Stomach (tissue), 9 donors: ENCODE data around the gene TLR6. TPM values are rescaled to one million over a fixed set of nuclear protein-coding genes. Genes with fewer than 3 reads are reported as not detected.

Experiments used
- DNase-seq, 2 donors: peaks; one replicate each; pipeline versions ENCODE4 v3.0.0 to v3.0.0-alpha.2; 2013 to 2019
- H3K27ac ChIP-seq, 5 donors: fragments of 200-600 bp in 4 of 5; sonication (generic) in 4 of 5; one replicate each; pipeline ENCODE4 v1.5.1; 2013 to 2019; ENCODE audit warnings: mild to moderate bottlenecking in 1 of 5, moderate library complexity in 1 of 5
- H3K27me3 ChIP-seq, 3 donors: fragments of 200-600 bp; sonication (generic); one replicate each; pipeline ENCODE4 v1.5.1; 2017 to 2019; ENCODE audit warnings: mixed run types in 1 of 3
- H3K36me3 ChIP-seq, 4 donors: fragments of 200-600 bp; sonication (generic); 1 replicate in 3 of 4; 2 replicates in 1 of 4; pipeline ENCODE4 v1.5.1; 2016 to 2019
- H3K4me1 ChIP-seq, 4 donors: fragments of 200-600 bp; sonication (generic); one replicate each; pipeline ENCODE4 v1.5.1; 2016 to 2019
- H3K4me3 ChIP-seq, 4 donors: fragments of 200-600 bp; sonication (generic) in 3 of 4; one replicate each; pipeline ENCODE4 v1.5.1; 2016 to 2019; ENCODE audit warnings: mild to moderate bottlenecking in 1 of 4
- H3K9me3 ChIP-seq, 4 donors: fragments of 200-600 bp; sonication (generic); one replicate each; pipeline ENCODE4 v1.5.1; 2016 to 2019
- EP300 ChIP-seq: sonication (generic); formaldehyde crosslinking; IDR thresholded peaks from one replicate; pipeline ENCODE4 v1.6.1; 2017; ENCODE audit warnings: antibody characterized with exemption
- POLR2A ChIP-seq, 4 donors: fragments of 450-650 bp; IDR thresholded peaks; one replicate each; pipeline ENCODE4 v1.6.1; 2016; ENCODE audit warnings: antibody characterized with exemption in 4 of 4, control low read depth in 2 of 4, mild to moderate bottlenecking in 1 of 4, moderate library complexity in 1 of 4
- POLR2AphosphoS5 ChIP-seq, 3 donors: sonication (generic); formaldehyde crosslinking; IDR thresholded peaks; one replicate each; pipeline ENCODE4 v1.6.1; 2016; ENCODE audit warnings: antibody characterized with exemption in 3 of 3
- WGBS, 5 donors: extraction: QIAGEN DNeasy Blood & Tissue Kit in 3 of 5; methylation state at CpG; one replicate each; pipeline versions ENCODE4 v1.1.5 to v1.1.7; 2013 to 2018; 5-methylcytosine and 5-hydroxymethylcytosine counted together
- intact Hi-C: fragments of 100-400 bp; cut with DNase I; formaldehyde crosslinking; loops from one replicate; pipeline ENCODE4 v1.15.1; 2023; ENCODE audit warnings: low total_unique reads
- polyA plus RNA-seq, 3 donors: library from polyadenylated mRNA; stranded (reverse); fragments of 200-250 nt; gene quantifications; one replicate each; pipeline ENCODE4 v1.2.3, GENCODE V29; 2013
- total RNA-seq, 5 donors: library from RNA; depleted of rRNA; stranded (reverse); fragments of >200 nt; gene quantifications; one replicate each; pipeline versions ENCODE4 v1.1.0 to v1.2.3, GENCODE V29; 2014 to 2016
- TF ChIP-seq, protein P1 (sequence below), 7 experiments: fragments of 450-650 bp in 4 of 7; fragments of 200-600 bp in 3 of 7; sonication (generic) in 3 of 7; IDR thresholded peaks; one replicate each; pipeline ENCODE4 v1.5.1; 2016 to 2019; ENCODE audit warnings: antibody characterized with exemption in 7 of 7, control low read depth in 2 of 7, mild to moderate bottlenecking in 1 of 7
- donor health status: healthy with polysubstance abuse.
- donor health status: Bipolar disorder and iron deficiency.
- donor health status: healthy.

TLR6 gene
- total and polyA plus RNA-seq, 8 donors, result 0.19 to 29.0 (median 1.9) TPM; not detected in 2

DNA sequence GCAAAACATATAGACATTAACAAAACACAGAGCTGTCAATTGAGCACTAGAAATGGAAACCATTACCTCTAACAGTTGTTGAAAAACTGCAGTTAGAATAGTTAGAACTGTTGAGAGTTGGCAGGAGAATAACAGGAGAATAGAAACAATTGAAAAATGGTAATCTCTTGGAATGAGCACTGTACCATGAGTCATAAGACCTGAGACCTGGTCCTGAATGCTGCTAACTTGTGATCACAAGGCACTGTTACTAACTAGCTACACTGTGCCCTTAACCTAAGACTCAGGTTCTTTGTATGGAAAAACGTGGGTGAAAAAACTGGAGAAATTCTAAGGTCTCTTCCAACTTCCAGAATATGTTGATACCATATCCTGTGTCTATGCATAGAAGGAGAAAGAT, 40.3 kb upstream of the TLR6 start:
- no peak for TF ChIP-seq POLR2A (IDR thresholded peaks at IDR 0.05)
- Histone ChIP-seq H3K27ac (no peak overlapping the region), H3K9me3 (no peaks in the 10 kb centered on the region), H3K36me3 (peaks cover 6 to 58% (median 54%) of the 10 kb centered on the region in 4 donors), H3K4me3 (no peak overlapping the region), H3K4me1 (no peaks in the 10 kb centered on the region), H3K27me3 (no peaks in the 10 kb centered on the region)
- no peak for DNase-seq
- 75 to 78% (median 77%) methylated on average over 1 of the region's 1 CpG for WGBS, 5 donors
- intact Hi-C loops, result no loop called here

DNA sequence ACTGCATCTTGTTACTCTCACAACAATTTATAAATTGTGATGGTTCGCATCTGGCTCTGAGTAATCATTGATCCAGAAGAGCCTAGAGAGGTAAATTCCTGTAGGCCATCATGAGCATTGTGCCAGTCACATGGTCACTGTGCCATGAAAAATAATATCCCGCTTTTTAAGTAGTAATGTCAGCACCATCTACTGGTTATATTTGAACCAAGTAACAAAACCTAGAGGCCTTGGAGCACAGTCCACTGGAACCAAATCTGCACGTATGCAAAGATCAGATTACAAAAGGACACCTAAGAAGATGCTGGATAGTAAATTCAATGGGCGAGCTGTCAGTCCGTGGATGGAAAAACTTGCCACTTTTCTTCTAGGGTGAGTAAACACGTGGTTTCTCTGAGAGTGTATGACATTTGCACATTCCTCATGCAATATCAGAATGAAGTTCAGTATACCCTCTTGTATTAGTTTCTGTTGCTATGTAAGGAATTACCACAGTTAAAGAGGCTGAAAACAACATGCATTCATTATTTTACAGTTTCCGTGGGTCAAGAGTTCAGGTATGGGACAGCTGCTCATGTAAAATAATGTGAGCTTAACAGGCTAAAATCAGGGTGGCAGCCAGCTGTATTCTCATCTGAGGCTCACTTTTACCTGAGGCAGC, 37.8 kb upstream of the TLR6 start:
- intact Hi-C loops, result no loop called here
- H3K4me1 ChIP-seq, result peaks cover 0 to 9% (median 5%) of the 10 kb centered on the region in 4 donors
- H3K9me3 ChIP-seq, result no peaks in the 10 kb centered on the region
- no peak for TF ChIP-seq POLR2AphosphoS5 (IDR thresholded peaks at IDR 0.05)
- WGBS, 5 donors, result 86 to 91% (median 88%) methylated on average over 7 of the region's 7 CpGs
- peaks cover 6 to 66% (median 51%) of the 10 kb centered on the region in 4 donors for H3K36me3 ChIP-seq
- H3K27ac ChIP-seq, result no peak overlapping the region
- H3K27me3 ChIP-seq, result no peaks in the 10 kb centered on the region
- DNase-seq, result no peak
- H3K4me3 ChIP-seq, result no peak overlapping the region

DNA sequence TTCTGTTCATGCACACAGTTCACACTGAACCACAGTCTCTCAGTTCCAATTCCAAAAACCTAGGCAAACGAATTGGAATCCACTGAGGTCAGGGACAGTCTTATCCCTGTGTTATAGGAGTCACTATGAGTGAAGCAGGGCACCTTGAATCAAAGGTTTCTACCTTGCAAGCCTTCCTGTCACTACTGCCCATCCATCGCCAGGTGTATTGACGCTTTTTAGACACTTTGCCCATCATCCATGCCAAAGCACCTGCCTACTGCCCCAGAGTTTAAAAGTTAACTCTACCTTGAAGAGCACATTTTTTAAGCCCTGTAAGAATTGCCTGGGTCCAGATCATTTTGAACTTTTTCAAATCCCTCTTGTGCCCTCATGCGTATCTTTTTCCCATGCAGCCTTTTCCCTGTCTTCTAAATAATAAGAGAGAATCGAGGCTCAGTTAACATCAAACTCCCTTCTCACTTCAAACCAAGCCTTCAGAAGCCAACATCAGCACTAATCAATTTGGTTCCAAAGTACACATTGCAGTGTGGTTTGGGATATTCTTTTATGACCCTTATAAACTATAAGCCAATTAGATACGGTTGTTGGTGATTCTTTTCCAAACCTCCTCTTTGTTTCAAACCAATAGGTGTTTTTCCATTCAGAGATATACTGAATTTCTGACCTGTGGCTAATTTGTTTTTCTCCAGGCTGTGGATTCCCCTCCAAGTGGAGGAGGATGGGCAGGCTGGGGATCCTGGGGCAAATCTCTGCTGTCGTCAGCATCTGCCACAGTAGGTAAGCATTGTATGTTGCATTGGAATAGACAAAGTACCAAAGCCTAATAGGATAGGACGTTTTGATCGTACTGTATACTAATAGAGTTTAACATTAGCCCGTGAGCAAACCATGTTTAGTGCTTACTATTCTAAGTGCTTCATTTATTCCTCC, 34.7 kb upstream of the TLR6 start:
- DNase-seq, result no peak
- intact Hi-C loops, result no loop called here
- Histone ChIP-seq H3K9me3 (no peaks in the 10 kb centered on the region), H3K27me3 (no peaks in the 10 kb centered on the region), H3K4me1 (peaks cover 0 to 19% (median 11%) of the 10 kb centered on the region in 4 donors), H3K27ac (no peak overlapping the region), H3K4me3 (no peak overlapping the region), H3K36me3 (peaks cover 6 to 54% (median 49%) of the 10 kb centered on the region in 4 donors)
- 80 to 88% (median 86%) methylated on average over 10 of the region's 10 CpGs for WGBS, 5 donors
- no peak for TF ChIP-seq EP300
- no peak for TF ChIP-seq POLR2A (IDR thresholded peaks at IDR 0.05)

DNA sequence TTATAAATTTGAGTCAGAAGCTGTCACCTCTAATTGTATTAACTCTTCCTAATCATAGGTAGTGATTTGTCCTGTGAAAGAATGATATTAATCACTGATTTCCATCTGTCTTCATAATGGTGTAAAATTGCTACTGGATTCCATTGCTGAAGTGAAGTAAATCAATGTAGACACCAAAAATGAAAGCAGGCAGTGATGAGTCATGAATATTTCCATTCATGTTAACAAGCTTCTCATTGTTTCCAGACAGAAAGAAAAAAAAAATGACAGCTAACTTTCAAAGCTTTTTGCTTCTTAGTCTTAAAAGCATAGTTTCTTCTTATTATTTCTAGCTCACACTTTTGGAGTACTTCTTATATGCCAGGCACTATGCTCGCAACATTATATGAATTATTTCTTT, 32.5 kb upstream of the TLR6 start:
- peak overlapping the region in 4 of 5 donors; percentile 15 to 67 (median 58) for H3K27ac ChIP-seq
- H3K9me3 ChIP-seq, result no peaks in the 10 kb centered on the region
- no peak overlapping the region for H3K4me3 ChIP-seq
- WGBS, 5 donors, result 75 to 96% (median 85%) methylated on average over 1 of the region's 1 CpG
- no peaks in the 10 kb centered on the region for H3K27me3 ChIP-seq
- TF ChIP-seq, protein P1, sequence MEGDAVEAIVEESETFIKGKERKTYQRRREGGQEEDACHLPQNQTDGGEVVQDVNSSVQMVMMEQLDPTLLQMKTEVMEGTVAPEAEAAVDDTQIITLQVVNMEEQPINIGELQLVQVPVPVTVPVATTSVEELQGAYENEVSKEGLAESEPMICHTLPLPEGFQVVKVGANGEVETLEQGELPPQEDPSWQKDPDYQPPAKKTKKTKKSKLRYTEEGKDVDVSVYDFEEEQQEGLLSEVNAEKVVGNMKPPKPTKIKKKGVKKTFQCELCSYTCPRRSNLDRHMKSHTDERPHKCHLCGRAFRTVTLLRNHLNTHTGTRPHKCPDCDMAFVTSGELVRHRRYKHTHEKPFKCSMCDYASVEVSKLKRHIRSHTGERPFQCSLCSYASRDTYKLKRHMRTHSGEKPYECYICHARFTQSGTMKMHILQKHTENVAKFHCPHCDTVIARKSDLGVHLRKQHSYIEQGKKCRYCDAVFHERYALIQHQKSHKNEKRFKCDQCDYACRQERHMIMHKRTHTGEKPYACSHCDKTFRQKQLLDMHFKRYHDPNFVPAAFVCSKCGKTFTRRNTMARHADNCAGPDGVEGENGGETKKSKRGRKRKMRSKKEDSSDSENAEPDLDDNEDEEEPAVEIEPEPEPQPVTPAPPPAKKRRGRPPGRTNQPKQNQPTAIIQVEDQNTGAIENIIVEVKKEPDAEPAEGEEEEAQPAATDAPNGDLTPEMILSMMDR (IDR thresholded peaks at IDR 0.05), result no peak
- no peak for TF ChIP-seq EP300
- TF ChIP-seq POLR2AphosphoS5 (IDR thresholded peaks at IDR 0.05), result no peak
- TF ChIP-seq POLR2A (IDR thresholded peaks at IDR 0.05), result no peak
- intact Hi-C loops, result no loop called here
- peak in 1 of 2 donors; percentile 51 for DNase-seq
- H3K36me3 ChIP-seq, result peaks cover 0 to 51% (median 37%) of the 10 kb centered on the region in 4 donors
- H3K4me1 ChIP-seq, result peaks cover 0 to 19% (median 11%) of the 10 kb centered on the region in 4 donors

DNA sequence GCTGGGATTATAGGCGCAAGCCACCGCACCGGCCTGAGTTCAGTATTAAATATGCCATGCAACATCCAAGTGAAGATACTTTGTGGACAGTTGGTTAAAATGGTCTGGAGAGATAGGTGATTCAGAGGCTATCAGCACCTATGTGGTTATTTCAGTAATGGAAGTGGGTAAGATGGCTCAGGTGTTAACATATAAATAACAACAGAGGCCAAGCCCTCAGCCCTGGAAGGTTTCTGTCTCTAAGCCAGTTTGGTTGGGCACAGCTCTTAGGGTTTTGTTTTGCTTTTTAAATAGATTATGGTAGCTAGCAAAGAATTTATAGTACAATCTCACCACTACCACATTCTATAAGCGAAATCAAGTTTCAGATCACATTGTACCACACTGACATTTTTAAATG, 27.6 kb upstream of the TLR6 start:
- WGBS, 5 donors, result 93 to 99% (median 97%) methylated on average over 4 of the region's 4 CpGs
- H3K27ac ChIP-seq, result no peak overlapping the region
- H3K9me3 ChIP-seq, result no peaks in the 10 kb centered on the region
- no peaks in the 10 kb centered on the region for H3K27me3 ChIP-seq
- no peak overlapping the region for H3K4me3 ChIP-seq
- TF ChIP-seq POLR2A (IDR thresholded peaks at IDR 0.05) (no peak), EP300 (no peak), POLR2AphosphoS5 (IDR thresholded peaks at IDR 0.05) (no peak)
- TF ChIP-seq, protein P1 (IDR thresholded peaks at IDR 0.05), result no peak
- intact Hi-C loops, result no loop called here
- peaks cover 8 to 72% (median 52%) of the 10 kb centered on the region in 4 donors for H3K36me3 ChIP-seq
- no peak for DNase-seq
- H3K4me1 ChIP-seq, result peaks cover 0 to 8% (median 4%) of the 10 kb centered on the region in 4 donors
